Measurements from ENCODE around the gene TAF1B.

TAF1B gene

DNA sequence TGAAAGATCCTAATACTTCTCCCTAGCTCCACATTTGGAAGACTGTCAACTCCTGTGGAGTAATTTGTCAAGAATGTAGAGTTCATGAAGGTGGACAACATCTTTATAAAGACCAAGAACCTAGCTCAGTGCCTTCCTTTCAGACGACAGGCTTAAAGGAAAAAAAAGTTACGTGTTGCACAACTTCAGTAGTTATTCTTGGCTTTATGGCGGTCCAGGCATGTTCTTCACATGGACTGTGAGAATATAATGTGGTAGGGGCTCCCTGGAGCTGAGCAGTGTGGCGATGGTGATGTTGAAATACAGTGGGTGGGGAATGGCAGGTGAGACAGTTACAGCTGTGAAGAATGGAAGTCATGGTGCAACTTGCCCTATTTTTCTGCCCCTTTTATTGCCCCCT lies 3.9 kb downstream of the TAF1B start:
- Histone ChIP-seq H2AFZ (ENCODE audit: low read depth, low read length, severe bottlenecking) (no peak overlapping the region), H3K9me2 (replicated peaks; ENCODE audit: insufficient read depth, low read length) (no peaks in the 10 kb centered on the region), H3K36me3 (ENCODE audit: low read length) (peaks cover 51% of the 10 kb centered on the region), H3K9ac (ENCODE audit: low read length) (no peak overlapping the region), H3K79me2 (ENCODE audit: insufficient read depth, low read length) (peaks cover 51% of the 10 kb centered on the region), H3K4me3 (ENCODE audit: insufficient read depth, low read length, poor library complexity, severe bottlenecking) (no peak overlapping the region), H4K20me1 (ENCODE audit: low read depth, low read length) (peaks cover 5% of the 10 kb centered on the region; the same call in 1 of the 2 replicates), H3K27me3 (ENCODE audit: low read length) (no peaks in the 10 kb centered on the region), H3K27ac (ENCODE audit: low read depth, low read length) (no peak overlapping the region), H3K4me2 (ENCODE audit: low read depth, low read length, poor library complexity, severe bottlenecking) (no peak overlapping the region), H3K9me3 (ENCODE audit: insufficient read depth, low read length) (no peaks in the 10 kb centered on the region), H3F3A (ENCODE audit: insufficient read depth) (peaks cover 16% of the 10 kb centered on the region)
- TF ChIP-seq, protein P1, sequence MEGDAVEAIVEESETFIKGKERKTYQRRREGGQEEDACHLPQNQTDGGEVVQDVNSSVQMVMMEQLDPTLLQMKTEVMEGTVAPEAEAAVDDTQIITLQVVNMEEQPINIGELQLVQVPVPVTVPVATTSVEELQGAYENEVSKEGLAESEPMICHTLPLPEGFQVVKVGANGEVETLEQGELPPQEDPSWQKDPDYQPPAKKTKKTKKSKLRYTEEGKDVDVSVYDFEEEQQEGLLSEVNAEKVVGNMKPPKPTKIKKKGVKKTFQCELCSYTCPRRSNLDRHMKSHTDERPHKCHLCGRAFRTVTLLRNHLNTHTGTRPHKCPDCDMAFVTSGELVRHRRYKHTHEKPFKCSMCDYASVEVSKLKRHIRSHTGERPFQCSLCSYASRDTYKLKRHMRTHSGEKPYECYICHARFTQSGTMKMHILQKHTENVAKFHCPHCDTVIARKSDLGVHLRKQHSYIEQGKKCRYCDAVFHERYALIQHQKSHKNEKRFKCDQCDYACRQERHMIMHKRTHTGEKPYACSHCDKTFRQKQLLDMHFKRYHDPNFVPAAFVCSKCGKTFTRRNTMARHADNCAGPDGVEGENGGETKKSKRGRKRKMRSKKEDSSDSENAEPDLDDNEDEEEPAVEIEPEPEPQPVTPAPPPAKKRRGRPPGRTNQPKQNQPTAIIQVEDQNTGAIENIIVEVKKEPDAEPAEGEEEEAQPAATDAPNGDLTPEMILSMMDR (IDR thresholded peaks at IDR 0.05; ENCODE audit: insufficient read depth, low read length, poor library complexity, severe bottlenecking) = no peak
- TF ChIP-seq EZH2phosphoT487 (conservative IDR thresholded peaks at IDR 0.05; ENCODE audit: low read length) = no peak

DNA sequence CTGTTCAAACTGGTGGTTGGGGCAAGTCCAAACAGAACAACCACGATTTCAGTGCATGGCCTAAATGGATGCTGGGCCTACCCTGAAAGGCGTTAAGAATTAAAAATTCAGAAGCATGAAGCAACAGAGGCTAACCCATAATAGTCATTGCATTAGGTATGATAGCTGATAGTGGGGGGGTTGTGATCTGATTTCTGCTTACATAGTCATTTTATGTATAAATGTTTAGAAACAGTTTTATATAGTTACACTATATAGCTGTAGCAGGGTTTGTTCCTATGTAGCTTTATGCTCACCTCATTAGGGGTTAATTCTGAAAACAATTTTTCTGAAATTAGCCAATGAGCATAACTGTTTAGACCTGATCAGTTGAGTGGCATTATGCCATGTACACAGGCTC lies 9.6 kb downstream of the TAF1B start:
- Histone ChIP-seq H2AFZ (ENCODE audit: low read depth, low read length, severe bottlenecking) (no peak overlapping the region), H3K36me3 (ENCODE audit: low read length) (peaks cover 92% of the 10 kb centered on the region)

DNA sequence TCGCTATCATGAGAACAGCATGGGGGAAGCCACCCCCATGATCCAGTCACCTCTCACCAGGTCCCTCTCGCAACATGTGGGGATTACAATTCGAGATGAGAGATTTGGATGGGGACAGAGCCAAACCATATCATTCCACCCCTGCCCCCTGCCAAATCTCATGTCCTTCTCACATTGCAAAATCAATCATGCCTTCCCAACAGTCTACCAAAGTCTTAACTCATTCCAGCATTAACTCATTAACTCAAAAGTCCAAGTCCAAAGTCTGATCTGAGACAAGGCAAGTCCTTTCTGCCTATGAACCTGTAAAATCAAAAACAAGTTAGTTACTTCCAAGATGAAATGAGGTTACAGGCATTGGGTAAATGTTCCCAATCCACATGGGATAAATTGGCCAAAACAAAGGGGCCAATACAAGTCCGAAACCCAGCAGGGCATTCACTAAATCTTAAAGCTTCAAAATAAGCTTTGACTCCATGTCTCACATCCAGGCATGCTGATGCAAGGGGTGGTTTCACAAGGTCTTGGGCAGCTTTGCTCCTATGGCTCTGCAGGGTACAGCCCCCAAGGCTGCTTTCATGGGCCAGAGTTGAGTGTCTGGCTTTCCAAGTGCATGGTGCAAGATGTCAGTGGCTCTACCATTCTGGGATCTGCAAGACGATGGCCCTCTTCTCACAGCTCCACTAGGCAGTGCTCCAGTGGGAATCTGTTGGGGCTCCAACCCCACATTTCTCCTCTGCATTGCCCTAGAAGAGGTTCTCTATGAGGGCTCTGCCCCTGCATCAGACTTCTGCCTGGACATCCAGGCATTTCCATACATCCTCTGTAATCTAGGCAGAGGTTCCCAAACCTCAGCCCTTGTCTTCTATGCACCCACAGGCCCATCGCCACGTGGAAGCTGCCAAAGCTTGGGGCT lies 14.8 kb downstream of the TAF1B start:
- Histone ChIP-seq H3K4me2 (ENCODE audit: low read depth, low read length, poor library complexity, severe bottlenecking) (no peak overlapping the region), H4K20me1 (ENCODE audit: low read depth, low read length) (no peaks in the 10 kb centered on the region), H2AFZ (ENCODE audit: low read depth, low read length, severe bottlenecking) (no peak overlapping the region), H3K27ac (ENCODE audit: low read depth, low read length) (no peak overlapping the region), H3K36me3 (ENCODE audit: low read length) (peaks cover 69% of the 10 kb centered on the region), H3F3A (ENCODE audit: insufficient read depth) (no peaks in the 10 kb centered on the region), H3K9me2 (replicated peaks; ENCODE audit: insufficient read depth, low read length) (no peaks in the 10 kb centered on the region), H3K9me3 (ENCODE audit: insufficient read depth, low read length) (peaks cover 22% of the 10 kb centered on the region; the same call in 1 of the 2 replicates), H3K27me3 (ENCODE audit: low read length) (no peaks in the 10 kb centered on the region), H3K9ac (ENCODE audit: low read length) (no peak overlapping the region), H3K79me2 (ENCODE audit: insufficient read depth, low read length) (no peaks in the 10 kb centered on the region), H3K4me3 (ENCODE audit: insufficient read depth, low read length, poor library complexity, severe bottlenecking) (no peak overlapping the region)
- TF ChIP-seq, protein P1 (IDR thresholded peaks at IDR 0.05; ENCODE audit: insufficient read depth, low read length, poor library complexity, severe bottlenecking) = no peak

More for the DNA sequence above, 9.6 kb downstream of the TAF1B start:
- Histone ChIP-seq H3K4me3 (ENCODE audit: insufficient read depth, low read length, poor library complexity, severe bottlenecking) (no peak overlapping the region), H3K4me2 (ENCODE audit: low read depth, low read length, poor library complexity, severe bottlenecking) (no peak overlapping the region), H3K9ac (ENCODE audit: low read length) (no peak overlapping the region), H3K27me3 (ENCODE audit: low read length) (no peaks in the 10 kb centered on the region), H3F3A (ENCODE audit: insufficient read depth) (no peaks in the 10 kb centered on the region), H3K27ac (ENCODE audit: low read depth, low read length) (no peak overlapping the region), H3K79me2 (ENCODE audit: insufficient read depth, low read length) (peaks cover 10% of the 10 kb centered on the region), H4K20me1 (ENCODE audit: low read depth, low read length) (no peaks in the 10 kb centered on the region), H3K9me3 (ENCODE audit: insufficient read depth, low read length) (peaks cover 11% of the 10 kb centered on the region; the same call in 1 of the 2 replicates), H3K9me2 (replicated peaks; ENCODE audit: insufficient read depth, low read length) (no peaks in the 10 kb centered on the region)
- TF ChIP-seq, protein P1 (IDR thresholded peaks at IDR 0.05; ENCODE audit: insufficient read depth, low read length, poor library complexity, severe bottlenecking) = no peak
- TF ChIP-seq EZH2phosphoT487 (conservative IDR thresholded peaks at IDR 0.05; ENCODE audit: low read length) = no peak

Measured in SU-DHL-6 (cell line).